Left lobe of liver (tissue), 2 donors: ENCODE measurements around the gene ZDHHC14. TPM values are rescaled to one million over a fixed set of nuclear protein-coding genes. Genes with fewer than 3 reads are reported as not detected.

Experiments used
- ATAC-seq: fragments of 200-7000 bp; cut with Tn5 transposase; one replicate; pipeline ENCODE4 v1.9.1; 2020; ENCODE audit warnings: mild to moderate bottlenecking, moderate library complexity
- DNase-seq: peaks from one replicate; pipeline ENCODE4 v3.0.0-alpha.2; 2020; ENCODE audit warnings: low spot score
- total RNA-seq: library from RNA; stranded (reverse); gene quantifications from one replicate; pipeline ENCODE4 v1.2.1, GENCODE V29; 2021
- donor health status: DM: no; HTN: no; CAD: no; lungs with moderate emphysema.
- donor health status: DM: no; HTN: yes; CAD: no.

The ZDHHC14 gene
- total RNA-seq, 1 donor from 2014 or later, result 13.7 TPM

- ATAC-seq, result no peak
- no peak for DNase-seq
Measured at GRCh38 chr6:157721830-157722229, 340.8 kb downstream of the ZDHHC14 start.

GRCh38 chr6:157723376-157723775 lies 342.4 kb downstream of the ZDHHC14 start:
- DNase-seq (no peak), ATAC-seq (no peak)

- DNase-seq (no peak), ATAC-seq (no peak)
Measured at GRCh38 chr6:157724138-157724820, 343.3 kb downstream of the ZDHHC14 start.

- ATAC-seq (no peak), DNase-seq (no peak)
Measured at GRCh38 chr6:157724960-157725741, 344.2 kb downstream of the ZDHHC14 start.

GRCh38 chr6:157725836-157726235 lies 344.8 kb downstream of the ZDHHC14 start:
- DNase-seq (no peak), ATAC-seq (no peak)

- peak; percentile 67 for ATAC-seq
- no peak for DNase-seq
Measured at GRCh38 chr6:157726892-157727628, 346.1 kb downstream of the ZDHHC14 start.

Other genes with a start within 250 kb of the ZDHHC14 start
- gene TMEM242, start 57.7 kb upstream of the ZDHHC14 start, total RNA-seq, result 6.8 TPM